Measurements from ENCODE around the gene PSRC1.

GRCh38 chr1:109265016-109265415 lies 17.9 kb downstream of the PSRC1 start:
- TF ChIP-seq, protein P1, sequence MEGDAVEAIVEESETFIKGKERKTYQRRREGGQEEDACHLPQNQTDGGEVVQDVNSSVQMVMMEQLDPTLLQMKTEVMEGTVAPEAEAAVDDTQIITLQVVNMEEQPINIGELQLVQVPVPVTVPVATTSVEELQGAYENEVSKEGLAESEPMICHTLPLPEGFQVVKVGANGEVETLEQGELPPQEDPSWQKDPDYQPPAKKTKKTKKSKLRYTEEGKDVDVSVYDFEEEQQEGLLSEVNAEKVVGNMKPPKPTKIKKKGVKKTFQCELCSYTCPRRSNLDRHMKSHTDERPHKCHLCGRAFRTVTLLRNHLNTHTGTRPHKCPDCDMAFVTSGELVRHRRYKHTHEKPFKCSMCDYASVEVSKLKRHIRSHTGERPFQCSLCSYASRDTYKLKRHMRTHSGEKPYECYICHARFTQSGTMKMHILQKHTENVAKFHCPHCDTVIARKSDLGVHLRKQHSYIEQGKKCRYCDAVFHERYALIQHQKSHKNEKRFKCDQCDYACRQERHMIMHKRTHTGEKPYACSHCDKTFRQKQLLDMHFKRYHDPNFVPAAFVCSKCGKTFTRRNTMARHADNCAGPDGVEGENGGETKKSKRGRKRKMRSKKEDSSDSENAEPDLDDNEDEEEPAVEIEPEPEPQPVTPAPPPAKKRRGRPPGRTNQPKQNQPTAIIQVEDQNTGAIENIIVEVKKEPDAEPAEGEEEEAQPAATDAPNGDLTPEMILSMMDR (IDR thresholded peaks at IDR 0.05; ENCODE audit: low read depth, low read length): no peak
- TF ChIP-seq EZH2phosphoT487 (IDR thresholded peaks at IDR 0.05; ENCODE audit: low read depth): no peak
